Measurements from ENCODE around the gene TBC1D8. TPM values are rescaled to one million over a fixed set of nuclear protein-coding genes. Genes with fewer than 3 reads are reported as not detected.

The TBC1D8 gene
- total RNA-seq, 6 experiments from 2014 or later: 1.2 to 2.0 (median 1.5) TPM

DNA sequence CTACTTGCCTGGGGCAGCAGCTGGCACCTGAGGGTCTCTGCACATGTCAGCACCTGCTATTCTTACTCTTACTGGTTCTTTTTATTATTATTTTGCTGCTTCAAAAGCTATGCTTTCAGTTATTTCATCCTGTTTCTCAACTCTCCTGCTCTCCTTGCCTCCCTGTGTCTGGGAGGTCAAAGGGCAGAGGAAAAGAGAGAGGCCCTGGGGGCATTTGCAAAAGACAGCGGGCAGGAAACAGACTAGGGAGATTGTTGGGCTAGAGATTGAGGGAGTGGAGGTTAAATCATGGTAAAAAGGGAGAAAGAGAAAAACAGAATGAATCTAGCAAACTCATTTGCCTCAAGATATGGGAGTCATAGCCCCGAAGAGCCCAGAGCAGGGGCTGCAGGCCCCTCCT is 170.2 kb downstream of the TBC1D8 start:
- Mint-ChIP-seq H3K4me3 (no peak overlapping the region), H3K4me1 (ENCODE audit: low read depth) (peaks cover 39% of the 10 kb centered on the region), H3K27ac (no peak overlapping the region), H3K36me3 (ENCODE audit: low read depth) (no peaks in the 10 kb centered on the region), H3K9me3 (no peaks in the 10 kb centered on the region), H3K27me3 (ENCODE audit: insufficient read depth) (no peaks in the 10 kb centered on the region; the same call in 1 of the 2 replicates)
- DNase-seq: no peak
- TF ChIP-seq, protein P1, sequence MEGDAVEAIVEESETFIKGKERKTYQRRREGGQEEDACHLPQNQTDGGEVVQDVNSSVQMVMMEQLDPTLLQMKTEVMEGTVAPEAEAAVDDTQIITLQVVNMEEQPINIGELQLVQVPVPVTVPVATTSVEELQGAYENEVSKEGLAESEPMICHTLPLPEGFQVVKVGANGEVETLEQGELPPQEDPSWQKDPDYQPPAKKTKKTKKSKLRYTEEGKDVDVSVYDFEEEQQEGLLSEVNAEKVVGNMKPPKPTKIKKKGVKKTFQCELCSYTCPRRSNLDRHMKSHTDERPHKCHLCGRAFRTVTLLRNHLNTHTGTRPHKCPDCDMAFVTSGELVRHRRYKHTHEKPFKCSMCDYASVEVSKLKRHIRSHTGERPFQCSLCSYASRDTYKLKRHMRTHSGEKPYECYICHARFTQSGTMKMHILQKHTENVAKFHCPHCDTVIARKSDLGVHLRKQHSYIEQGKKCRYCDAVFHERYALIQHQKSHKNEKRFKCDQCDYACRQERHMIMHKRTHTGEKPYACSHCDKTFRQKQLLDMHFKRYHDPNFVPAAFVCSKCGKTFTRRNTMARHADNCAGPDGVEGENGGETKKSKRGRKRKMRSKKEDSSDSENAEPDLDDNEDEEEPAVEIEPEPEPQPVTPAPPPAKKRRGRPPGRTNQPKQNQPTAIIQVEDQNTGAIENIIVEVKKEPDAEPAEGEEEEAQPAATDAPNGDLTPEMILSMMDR (IDR thresholded peaks at IDR 0.05): no peak

DNA sequence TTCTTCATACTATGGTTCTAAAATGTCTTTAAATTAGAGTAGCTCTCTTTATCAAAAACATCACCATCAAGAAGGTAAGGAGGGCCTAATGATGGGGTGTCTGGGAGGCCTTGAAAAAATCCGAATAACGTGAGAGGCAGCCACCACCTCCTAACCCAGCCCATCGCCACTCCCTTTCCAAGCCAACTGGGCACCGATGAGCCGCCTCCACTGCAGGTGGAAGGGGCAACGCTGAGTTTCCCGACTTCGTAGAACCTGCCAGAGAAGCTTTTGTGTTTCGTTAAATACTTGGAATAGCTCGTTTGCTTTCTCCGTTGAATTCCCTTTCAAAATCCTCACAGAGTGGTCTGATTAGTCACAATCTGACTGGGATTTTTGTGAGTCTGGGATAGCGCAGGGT is 171.1 kb downstream of the TBC1D8 start:
- no peaks in the 10 kb centered on the region; the same call in 1 of the 2 replicates for H3K27me3 Mint-ChIP-seq (ENCODE audit: insufficient read depth)
- H3K36me3 Mint-ChIP-seq (ENCODE audit: low read depth): peaks cover 2% of the 10 kb centered on the region; the same call in 1 of the 2 replicates
- no peak for DNase-seq
- no peaks in the 10 kb centered on the region for H3K9me3 Mint-ChIP-seq
- no peak overlapping the region for H3K27ac Mint-ChIP-seq
- TF ChIP-seq, protein P1 (IDR thresholded peaks at IDR 0.05): no peak
- H3K4me1 Mint-ChIP-seq (ENCODE audit: low read depth): peaks cover 39% of the 10 kb centered on the region
- H3K4me3 Mint-ChIP-seq: no peak overlapping the region

DNA sequence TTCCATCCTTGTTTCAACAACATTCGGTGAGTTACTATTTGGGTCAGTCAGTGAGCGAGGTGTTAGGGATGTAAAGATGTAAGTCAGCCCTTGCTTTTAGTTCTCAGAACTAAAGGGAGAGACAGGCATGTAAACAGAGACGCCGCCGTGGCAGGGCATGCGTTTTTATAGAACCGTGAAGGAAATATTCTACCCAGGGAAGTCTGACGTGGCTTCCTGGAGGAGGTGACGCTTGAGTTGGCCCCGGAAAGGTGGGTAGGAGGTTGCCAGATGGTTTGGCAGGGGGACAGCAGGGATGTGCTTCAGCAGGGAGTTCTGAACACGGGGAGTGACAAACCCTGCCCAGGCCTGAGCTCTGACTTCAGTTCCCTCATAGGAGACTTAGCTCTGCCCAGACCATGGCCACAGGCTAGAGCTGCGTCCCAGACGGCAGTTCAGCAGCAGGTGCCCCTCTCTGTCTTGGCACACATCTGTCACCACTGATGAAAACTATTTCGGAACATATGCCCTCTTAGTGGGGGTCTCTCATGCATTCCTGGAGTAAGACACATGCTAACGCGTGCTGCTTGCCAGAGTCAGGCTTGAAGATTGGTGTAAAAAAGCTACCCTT is 172.5 kb downstream of the TBC1D8 start:
- TF ChIP-seq, protein P1 (IDR thresholded peaks at IDR 0.05): no peak
- H3K36me3 Mint-ChIP-seq (ENCODE audit: low read depth): peaks cover 4% of the 10 kb centered on the region; the same call in 1 of the 2 replicates
- H3K27ac Mint-ChIP-seq: peak overlapping the region; percentile 83
- no peaks in the 10 kb centered on the region for H3K27me3 Mint-ChIP-seq (ENCODE audit: insufficient read depth)
- no peaks in the 10 kb centered on the region for H3K9me3 Mint-ChIP-seq
- peak overlapping the region; percentile 71 for H3K4me3 Mint-ChIP-seq
- DNase-seq: peak; percentile 48
- H3K4me1 Mint-ChIP-seq (ENCODE audit: low read depth): peaks cover 27% of the 10 kb centered on the region

DNA sequence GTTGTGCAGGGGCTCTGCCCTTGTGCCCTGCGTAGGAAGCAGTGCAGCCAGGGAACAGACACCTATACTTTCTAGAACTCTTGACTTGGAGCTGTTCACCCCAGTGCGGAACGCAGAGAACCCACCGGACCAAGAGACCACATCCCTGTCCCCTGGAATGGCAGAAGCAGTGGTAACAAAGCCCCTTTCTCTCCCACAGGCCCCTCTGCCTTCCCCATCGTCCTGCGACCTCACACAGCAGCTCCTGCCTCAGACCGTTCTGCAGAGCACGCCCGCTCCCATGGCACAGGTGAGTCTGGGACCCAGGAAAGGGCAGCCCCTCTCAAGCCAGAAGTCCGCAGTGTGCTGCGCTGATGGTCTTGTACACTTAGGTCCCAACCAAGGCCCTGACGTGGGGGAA is 173.7 kb downstream of the TBC1D8 start:
- peaks cover 26% of the 10 kb centered on the region for H3K4me1 Mint-ChIP-seq (ENCODE audit: low read depth)
- no peak overlapping the region for H3K27ac Mint-ChIP-seq
- H3K9me3 Mint-ChIP-seq: no peaks in the 10 kb centered on the region
- H3K27me3 Mint-ChIP-seq (ENCODE audit: insufficient read depth): no peaks in the 10 kb centered on the region
- DNase-seq: no peak
- H3K4me3 Mint-ChIP-seq: no peak overlapping the region
- TF ChIP-seq, protein P1 (IDR thresholded peaks at IDR 0.05): no peak
- peaks cover 4% of the 10 kb centered on the region; the same call in 1 of the 2 replicates for H3K36me3 Mint-ChIP-seq (ENCODE audit: low read depth)

DNA sequence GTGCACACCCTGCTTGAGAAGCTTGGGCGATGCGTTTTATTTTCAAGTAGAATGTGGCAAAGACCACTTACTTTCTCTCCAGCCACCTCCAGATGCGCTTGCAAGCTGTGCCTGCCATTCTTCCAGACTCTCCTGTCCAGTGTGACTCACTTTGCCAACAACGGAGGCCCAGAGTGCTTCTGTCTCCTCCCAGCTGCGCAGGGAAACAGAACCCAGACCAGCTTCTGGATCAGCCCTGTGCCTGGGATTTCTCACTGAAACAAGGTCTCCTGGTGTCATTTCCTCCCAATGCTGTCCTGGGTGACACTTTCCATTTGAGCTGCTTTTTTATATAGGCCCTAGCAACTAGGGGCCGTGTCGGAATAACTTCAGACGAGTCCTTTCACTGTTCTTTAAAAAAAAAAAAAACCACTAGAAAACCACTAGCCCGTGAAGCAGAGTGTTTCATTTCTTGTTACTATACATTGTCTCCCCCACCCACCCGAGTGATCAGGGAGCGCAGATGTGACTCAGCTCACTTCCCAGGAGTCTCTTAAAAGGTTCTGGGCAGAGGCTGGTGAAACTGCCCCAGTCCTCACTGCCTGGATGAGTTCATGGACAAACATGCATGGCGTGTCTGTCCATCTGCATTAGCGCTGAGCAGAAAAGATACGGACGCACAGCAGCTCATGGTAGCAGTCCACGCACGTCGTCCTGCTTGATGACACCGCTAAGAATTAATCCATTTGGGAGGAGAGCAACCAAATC is 174.4 kb downstream of the TBC1D8 start:
- DNase-seq: no peak
- peaks cover 4% of the 10 kb centered on the region; the same call in 1 of the 2 replicates for H3K36me3 Mint-ChIP-seq (ENCODE audit: low read depth)
- TF ChIP-seq, protein P1 (IDR thresholded peaks at IDR 0.05): no peak
- no peaks in the 10 kb centered on the region for H3K27me3 Mint-ChIP-seq (ENCODE audit: insufficient read depth)
- H3K9me3 Mint-ChIP-seq: no peaks in the 10 kb centered on the region
- H3K4me1 Mint-ChIP-seq (ENCODE audit: low read depth): peaks cover 26% of the 10 kb centered on the region
- no peak overlapping the region for H3K4me3 Mint-ChIP-seq
- no peak overlapping the region for H3K27ac Mint-ChIP-seq
